Urothelium cell line (cell line): ENCODE measurements around the gene GPRIN3.
"Not testable (repeated sequence)": the region's sequence is repeated elsewhere in the genome, so short reads cannot be mapped to it uniquely, and the experiment has no call there.

Source experiments
- DNase-seq: peaks from one replicate; pipeline ENCODE4 v3.0.0; 2011; ENCODE audit warnings: low spot score, mixed read lengths
- FAIRE-seq: peaks from 2 replicates; lab custom pipeline; 2011; peaks lifted over from hg19 to GRCh38; lab: Jason Lieb, UNC

GPRIN3 gene

GRCh38 chr4:89263265-89263664 lies 44.3 kb downstream of the GPRIN3 start:
- DNase-seq (no peak), FAIRE-seq (no peak)

GRCh38 chr4:89259301-89260028 lies 48.1 kb downstream of the GPRIN3 start:
- FAIRE-seq = no peak
- DNase-seq = no peak

- no peak for DNase-seq
- no peak for FAIRE-seq
These were observed 49.1 kb downstream of the GPRIN3 start for GRCh38 chr4:89258506-89258905.

- no peak for DNase-seq
- no peak for FAIRE-seq
These were observed 50.2 kb downstream of the GPRIN3 start for GRCh38 chr4:89257376-89257775.

GRCh38 chr4:89256203-89256800 lies 51.3 kb downstream of the GPRIN3 start:
- FAIRE-seq = no peak
- no peak for DNase-seq

- peak; percentile 64 for DNase-seq
- FAIRE-seq = no peak
These were observed 52.8 kb downstream of the GPRIN3 start for GRCh38 chr4:89254847-89255246.

GRCh38 chr4:89254347-89254746 lies 53.3 kb downstream of the GPRIN3 start:
- not testable (repeated sequence) for DNase-seq, FAIRE-seq

GRCh38 chr4:89253935-89254334 lies 53.7 kb downstream of the GPRIN3 start:
- no peak for DNase-seq
- no peak for FAIRE-seq

GRCh38 chr4:89253311-89253710 lies 54.3 kb downstream of the GPRIN3 start:
- FAIRE-seq (no peak), DNase-seq (no peak)

GRCh38 chr4:89251396-89251795 lies 56.2 kb downstream of the GPRIN3 start:
- DNase-seq (no peak), FAIRE-seq (no peak)

- DNase-seq (no peak), FAIRE-seq (no peak)
These were observed 57.8 kb downstream of the GPRIN3 start for GRCh38 chr4:89249716-89250361.

- DNase-seq (no peak), FAIRE-seq (no peak)
These were observed 58.3 kb downstream of the GPRIN3 start for GRCh38 chr4:89249313-89249712.

- DNase-seq (no peak), FAIRE-seq (no peak)
These were observed 58.7 kb downstream of the GPRIN3 start for GRCh38 chr4:89248879-89249281.

GRCh38 chr4:89247951-89248350 lies 59.6 kb downstream of the GPRIN3 start:
- FAIRE-seq (no peak), DNase-seq (no peak)

- no peak for DNase-seq
- no peak for FAIRE-seq
These were observed 62.1 kb downstream of the GPRIN3 start for GRCh38 chr4:89245459-89245858.

- FAIRE-seq (no peak), DNase-seq (no peak)
These were observed 63.8 kb downstream of the GPRIN3 start for GRCh38 chr4:89243733-89244252.

GRCh38 chr4:89242864-89243732 lies 64.5 kb downstream of the GPRIN3 start:
- no peak for FAIRE-seq
- DNase-seq = no peak

GRCh38 chr4:89242216-89242615 lies 65.4 kb downstream of the GPRIN3 start:
- DNase-seq (no peak), FAIRE-seq (no peak)

- DNase-seq (no peak), FAIRE-seq (no peak)
These were observed 77.3 kb downstream of the GPRIN3 start for GRCh38 chr4:89230271-89230670.

- no peak for FAIRE-seq
- peak; percentile 79 for DNase-seq
These were observed 80.7 kb downstream of the GPRIN3 start for GRCh38 chr4:89226665-89227574.
